Vagina (tissue), 2 donors: ENCODE measurements around the gene KLK7. TPM values are rescaled to one million over a fixed set of nuclear protein-coding genes. Genes with fewer than 3 reads are reported as not detected.

Experiments used
- DNase-seq, 2 donors: peaks; one replicate each; pipeline ENCODE4 v3.0.0-alpha.2; 2017; ENCODE audit errors: extremely low spot score in 2 of 2
- H3K27ac ChIP-seq: fragments of 200-600 bp; sonication (generic); one replicate; pipeline ENCODE4 v1.5.1; 2019
- H3K27me3 ChIP-seq: fragments of 200-600 bp; sonication (generic); one replicate; pipeline ENCODE4 v1.5.1; 2019
- H3K36me3 ChIP-seq, 2 donors: fragments of 200-600 bp; sonication (generic); one replicate each; pipeline ENCODE4 v1.5.1; 2017 to 2019
- H3K4me1 ChIP-seq: fragments of 200-600 bp; sonication (generic); one replicate; pipeline ENCODE4 v1.5.1; 2019
- H3K4me3 ChIP-seq, 2 donors: fragments of 200-600 bp; sonication (generic); 1 replicate in 1 of 2; 2 replicates in 1 of 2; pipeline ENCODE4 v1.5.1; 2016 to 2019
- H3K9me3 ChIP-seq: fragments of 200-600 bp; sonication (generic); one replicate; pipeline ENCODE4 v1.5.1; 2019
- CTCF ChIP-seq, 3 experiments: fragments of 450-650 bp in 2 of 3; fragments of 200-600 bp in 1 of 3; sonication (generic) in 1 of 3; IDR thresholded peaks; one replicate each; pipeline ENCODE4 v1.5.1; 2017 to 2019; ENCODE audit warnings: antibody characterized with exemption in 3 of 3, mild to moderate bottlenecking in 2 of 3, moderate library complexity in 2 of 3
- POLR2A ChIP-seq, 2 donors: fragments of 450-650 bp; IDR thresholded peaks; one replicate each; pipeline ENCODE4 v1.6.1; 2017; ENCODE audit warnings: antibody characterized with exemption in 2 of 2, mild to moderate bottlenecking in 2 of 2, moderate library complexity in 2 of 2
- POLR2AphosphoS5 ChIP-seq, 2 donors: sonication (generic); formaldehyde crosslinking; IDR thresholded peaks; one replicate each; pipeline ENCODE4 v1.9.0; 2017; ENCODE audit warnings: antibody characterized with exemption in 2 of 2, mild to moderate bottlenecking in 2 of 2, low read depth in 1 of 2; ENCODE audit not compliant: insufficient read depth in 1 of 2
- intact Hi-C: fragments of 100-400 bp; cut with DNase I; formaldehyde crosslinking; loops from one replicate; pipeline ENCODE4 v1.15.1; 2023
- total RNA-seq: library from RNA; depleted of rRNA; stranded (reverse); fragments of >200 nt; gene quantifications from one replicate; pipeline ENCODE4 v1.2.3, GENCODE V29; 2016

KLK7 gene
- total RNA-seq, 1 donor from 2014 or later = 14.2 TPM

- Histone ChIP-seq H3K9me3 (no peaks in the 10 kb centered on the region), H3K27ac (no peak overlapping the region), H3K4me1 (peaks cover 6% of the 10 kb centered on the region), H3K36me3 (no peaks in the 10 kb centered on the region), H3K4me3 (no peak overlapping the region), H3K27me3 (no peaks in the 10 kb centered on the region)
- no peak for DNase-seq
- intact Hi-C loops = no loop called here
- TF ChIP-seq POLR2A (IDR thresholded peaks at IDR 0.05) (no peak), POLR2AphosphoS5 (IDR thresholded peaks at IDR 0.05; ENCODE audit: insufficient read depth in 1 of 2, low read depth in 1 of 2) (no peak), CTCF (IDR thresholded peaks at IDR 0.05) (no peak)
Measured at GRCh38 chr19:51012661-51013190, 29.0 kb upstream of the KLK7 start.

GRCh38 chr19:51010066-51010795 lies 26.5 kb upstream of the KLK7 start:
- Histone ChIP-seq H3K9me3 (no peaks in the 10 kb centered on the region), H3K4me3 (no peak overlapping the region), H3K36me3 (no peaks in the 10 kb centered on the region), H3K27ac (no peak overlapping the region), H3K4me1 (peaks cover 6% of the 10 kb centered on the region), H3K27me3 (no peaks in the 10 kb centered on the region)
- no peak for DNase-seq
- intact Hi-C loops = no loop called here
- TF ChIP-seq POLR2AphosphoS5 (IDR thresholded peaks at IDR 0.05; ENCODE audit: insufficient read depth in 1 of 2, low read depth in 1 of 2) = peak in 1 of 2 donors; percentile 58
- no peak for TF ChIP-seq POLR2A (IDR thresholded peaks at IDR 0.05)

GRCh38 chr19:51009061-51009891 lies 25.6 kb upstream of the KLK7 start:
- DNase-seq = no peak
- Histone ChIP-seq H3K4me3 (no peak overlapping the region), H3K36me3 (no peaks in the 10 kb centered on the region), H3K9me3 (no peaks in the 10 kb centered on the region), H3K27ac (no peak overlapping the region), H3K4me1 (peaks cover 6% of the 10 kb centered on the region), H3K27me3 (no peaks in the 10 kb centered on the region)
- intact Hi-C loops = no loop called here
- no peak for TF ChIP-seq POLR2AphosphoS5 (IDR thresholded peaks at IDR 0.05; ENCODE audit: insufficient read depth in 1 of 2, low read depth in 1 of 2)
- TF ChIP-seq POLR2A (IDR thresholded peaks at IDR 0.05) = no peak
- no peak for TF ChIP-seq CTCF (IDR thresholded peaks at IDR 0.05)

GRCh38 chr19:51007488-51007887 lies 23.8 kb upstream of the KLK7 start:
- TF ChIP-seq POLR2AphosphoS5 (IDR thresholded peaks at IDR 0.05; ENCODE audit: insufficient read depth in 1 of 2, low read depth in 1 of 2) (no peak), CTCF (IDR thresholded peaks at IDR 0.05) (no peak), POLR2A (IDR thresholded peaks at IDR 0.05) (no peak)
- Histone ChIP-seq H3K9me3 (no peaks in the 10 kb centered on the region), H3K4me3 (no peak overlapping the region), H3K4me1 (peaks cover 6% of the 10 kb centered on the region), H3K27me3 (no peaks in the 10 kb centered on the region), H3K27ac (no peak overlapping the region), H3K36me3 (no peaks in the 10 kb centered on the region)
- DNase-seq = no peak
- intact Hi-C loops = no loop called here

GRCh38 chr19:51006406-51006805 lies 22.7 kb upstream of the KLK7 start:
- Histone ChIP-seq H3K4me1 (peaks cover 6% of the 10 kb centered on the region), H3K36me3 (no peaks in the 10 kb centered on the region), H3K27me3 (no peaks in the 10 kb centered on the region), H3K4me3 (no peak overlapping the region), H3K27ac (no peak overlapping the region), H3K9me3 (no peaks in the 10 kb centered on the region)
- TF ChIP-seq POLR2AphosphoS5 (IDR thresholded peaks at IDR 0.05; ENCODE audit: insufficient read depth in 1 of 2, low read depth in 1 of 2) (no peak), CTCF (IDR thresholded peaks at IDR 0.05) (no peak), POLR2A (IDR thresholded peaks at IDR 0.05) (no peak)
- DNase-seq = no peak
- intact Hi-C loops = no loop called here
